ENCODE results near the gene SEMA4G. TPM values are rescaled to one million over a fixed set of nuclear protein-coding genes. Genes with fewer than 3 reads are reported as not detected.

SEMA4G gene
- 100 to 1,000 TPM in 1 of 3 donors, 10 to 100 TPM in 2; 68.5 to 176 (median 91.9) TPM for total RNA-seq
- long read RNA-seq, donor 1, transcript SEMA4G-212 (2 exons, 1,171 nt): major isoform, 13 of 24 reads
- long read RNA-seq, donor 1, partial matches to known transcripts: 1 of 24 reads
- long read RNA-seq, donor 1, other reads (novel, unspliced or antisense): 9 of 24 reads
- long read RNA-seq, donor 2, partial matches to known transcripts: 0 of 6 reads
- long read RNA-seq, donor 2, other reads (novel, unspliced or antisense): 6 of 6 reads

- intact Hi-C loops (cut with DNase I, micrococcal nuclease): no loop called here
Measured at GRCh38 chr10:100969187-100970075, at the start of gene SEMA4G. Gene SEMA4G (plus strand): TSS chr10:100969504. CDS start chr10:100972913, 3,409 bp downstream.

GRCh38 chr10:100923580-100923979, 45.7 kb upstream of the SEMA4G start:
- no peak overlapping the region for H3K4me3 ChIP-seq
- ATAC-seq: no peak
- no peak for TF ChIP-seq CTCF (IDR thresholded peaks at IDR 0.05)
- no peaks in the 10 kb centered on the region for H3K9me3 ChIP-seq
- DNase-seq: no peak
- H3K36me3 ChIP-seq (ENCODE audit: low read depth): no peaks in the 10 kb centered on the region
- H3K4me1 ChIP-seq (ENCODE audit: low read depth): no peaks in the 10 kb centered on the region
- intact Hi-C loops (cut with DNase I, micrococcal nuclease): no loop called here

More at GRCh38 chr10:100969187-100970075, at the start of gene SEMA4G:
- DNase-seq (peak; percentile 65 to 81 (median 74)), ATAC-seq (peak; percentile 52)
- Histone ChIP-seq H3K9me3 (no peaks in the 10 kb centered on the region), H3K36me3 (ENCODE audit: low read depth) (no peaks in the 10 kb centered on the region), H3K4me3 (peak within 1 kb of the TSS; percentile 77), H3K4me1 (ENCODE audit: low read depth) (peaks cover 27% of the 10 kb centered on the region)
- TF ChIP-seq CTCF (IDR thresholded peaks at IDR 0.05): peak; percentile 56

- no peak for TF ChIP-seq CTCF (IDR thresholded peaks at IDR 0.05)
- intact Hi-C loops (cut with DNase I, micrococcal nuclease): no loop called here
- Histone ChIP-seq H3K4me3 (no peak overlapping the region), H3K4me1 (ENCODE audit: low read depth) (no peaks in the 10 kb centered on the region), H3K36me3 (ENCODE audit: low read depth) (peaks cover 5% of the 10 kb centered on the region), H3K9me3 (no peaks in the 10 kb centered on the region)
- ATAC-seq (no peak), DNase-seq (no peak)
Measured at GRCh38 chr10:100927266-100927665, 42.0 kb upstream of the SEMA4G start.

- no peak for ATAC-seq
- no peak for DNase-seq
- no peak for TF ChIP-seq CTCF (IDR thresholded peaks at IDR 0.05)
- H3K4me3 ChIP-seq: no peak overlapping the region
- intact Hi-C loops (cut with DNase I, micrococcal nuclease): no loop called here
- H3K9me3 ChIP-seq: no peaks in the 10 kb centered on the region
- peaks cover 5% of the 10 kb centered on the region for H3K36me3 ChIP-seq (ENCODE audit: low read depth)
- H3K4me1 ChIP-seq (ENCODE audit: low read depth): no peaks in the 10 kb centered on the region
Measured at GRCh38 chr10:100928039-100928438, 41.3 kb upstream of the SEMA4G start.

GRCh38 chr10:100930368-100930767, 38.9 kb upstream of the SEMA4G start:
- no peaks in the 10 kb centered on the region for H3K4me1 ChIP-seq (ENCODE audit: low read depth)
- H3K4me3 ChIP-seq: no peak overlapping the region
- no peak for TF ChIP-seq CTCF (IDR thresholded peaks at IDR 0.05)
- ATAC-seq (no peak), DNase-seq (no peak)
- H3K9me3 ChIP-seq: no peaks in the 10 kb centered on the region
- H3K36me3 ChIP-seq (ENCODE audit: low read depth): peaks cover 5% of the 10 kb centered on the region
- intact Hi-C loops (cut with DNase I, micrococcal nuclease): no loop called here
